GM10266 (cell line): ENCODE results near the gene NEURL1.

Source experiments
- DNase-seq: peaks from one replicate; pipeline ENCODE4 v3.0.0; 2012; ENCODE audit errors: extremely low spot score
- CTCF ChIP-seq: IDR thresholded peaks from 2 replicates; pipeline ENCODE4 v1.5.1; 2012; ENCODE audit warnings: mild to moderate bottlenecking, low read depth; ENCODE audit not compliant: control insufficient read depth, insufficient read depth; ENCODE audit errors: missing control alignments

The NEURL1 gene

GRCh38 chr10:103455235-103455634 lies 38.3 kb upstream of the NEURL1 start:
- DNase-seq, result no peak
- no peak for TF ChIP-seq CTCF

- DNase-seq, result no peak
- TF ChIP-seq CTCF, result no peak
Observed at GRCh38 chr10:103456074-103456660, 37.3 kb upstream of the NEURL1 start.

GRCh38 chr10:103457176-103457712 lies 36.3 kb upstream of the NEURL1 start:
- no peak for DNase-seq
- TF ChIP-seq CTCF, result no peak

- no peak for DNase-seq
- no peak for TF ChIP-seq CTCF
Observed at GRCh38 chr10:103457896-103458583, 35.5 kb upstream of the NEURL1 start.

GRCh38 chr10:103458720-103459119 lies 34.8 kb upstream of the NEURL1 start, which contains the start of gene CALHM1:
CALHM1 (minus strand) TSS chr10:103458900; CDS start chr10:103458751, 149 bp downstream.
- peak; percentile 83 for DNase-seq
- no peak for TF ChIP-seq CTCF

- no peak for TF ChIP-seq CTCF
- no peak for DNase-seq
Observed at GRCh38 chr10:103459615-103460014, 33.9 kb upstream of the NEURL1 start.

- DNase-seq, result no peak
- TF ChIP-seq CTCF, result no peak
Observed at GRCh38 chr10:103463499-103463898, 30.0 kb upstream of the NEURL1 start.
